Testis (tissue), 3 donors: ENCODE data around the gene TRMU. TPM values are rescaled to one million over a fixed set of nuclear protein-coding genes. Genes with fewer than 3 reads are reported as not detected.

Source experiments
- DNase-seq: peaks from one replicate; pipeline ENCODE4 v3.0.0-alpha.2; 2019
- H3K27ac ChIP-seq, 2 donors: fragments of 200-600 bp; sonication (generic); one replicate each; pipeline ENCODE4 v1.5.1; 2019
- H3K27me3 ChIP-seq: fragments of 200-600 bp; sonication (generic); one replicate; pipeline ENCODE4 v1.5.1; 2019
- H3K36me3 ChIP-seq: fragments of 200-600 bp; sonication (generic); one replicate; pipeline ENCODE4 v1.5.1; 2017; ENCODE audit warnings: low read depth; ENCODE audit errors: missing control alignments
- H3K4me1 ChIP-seq: fragments of 200-600 bp; sonication (generic); one replicate; pipeline ENCODE4 v1.5.1; 2019
- H3K4me3 ChIP-seq, 2 donors: fragments of 200-600 bp; sonication (generic); one replicate each; pipeline ENCODE4 v1.5.1; 2017 to 2019
- H3K9me3 ChIP-seq: fragments of 200-600 bp; sonication (generic); one replicate; pipeline ENCODE4 v1.5.1; 2017
- CTCF ChIP-seq, 3 experiments: fragments of 450-650 bp in 2 of 3; fragments of 200-600 bp in 1 of 3; sonication (generic) in 1 of 3; IDR thresholded peaks; one replicate each; pipeline ENCODE4 v1.5.1; 2016 to 2019; ENCODE audit warnings: antibody characterized with exemption in 3 of 3, mild to moderate bottlenecking in 2 of 3, moderate library complexity in 1 of 3
- POLR2A ChIP-seq: fragments of 450-650 bp; IDR thresholded peaks from one replicate; pipeline ENCODE4 v1.6.1; 2017; ENCODE audit warnings: antibody characterized with exemption, mild to moderate bottlenecking, moderate library complexity
- WGBS, 2 donors: methylation state at CpG; one replicate each; pipeline ENCODE4 v1.1.5; 2018; 5-methylcytosine and 5-hydroxymethylcytosine counted together
- intact Hi-C: fragments of 100-400 bp; cut with DNase I; formaldehyde crosslinking; loops from one replicate; pipeline ENCODE4 v1.15.1; 2023; ENCODE audit warnings: low total_unique reads
- polyA plus RNA-seq: library from polyadenylated mRNA; stranded (reverse); fragments of 350-450 nt; fragmentation: Illumina TruSeq; extraction: RNeasy Lipid Tissue Mini Kit (QIAGEN cat#74804); gene quantifications from one replicate; pipeline ENCODE4 v1.2.3, GENCODE V29; 2014; ENCODE audit warnings: low read depth, low replicate concordance; ENCODE audit not compliant: insufficient read depth
- total RNA-seq, 2 donors: library from RNA; depleted of rRNA; stranded (reverse); fragments of >200 nt; gene quantifications; one replicate each; pipeline ENCODE4 v1.2.3, GENCODE V29; 2016

TRMU gene
- total and polyA plus RNA-seq, 3 donors from 2014 or later = 24.8 to 63.5 (median 57.3) TPM

DNA sequence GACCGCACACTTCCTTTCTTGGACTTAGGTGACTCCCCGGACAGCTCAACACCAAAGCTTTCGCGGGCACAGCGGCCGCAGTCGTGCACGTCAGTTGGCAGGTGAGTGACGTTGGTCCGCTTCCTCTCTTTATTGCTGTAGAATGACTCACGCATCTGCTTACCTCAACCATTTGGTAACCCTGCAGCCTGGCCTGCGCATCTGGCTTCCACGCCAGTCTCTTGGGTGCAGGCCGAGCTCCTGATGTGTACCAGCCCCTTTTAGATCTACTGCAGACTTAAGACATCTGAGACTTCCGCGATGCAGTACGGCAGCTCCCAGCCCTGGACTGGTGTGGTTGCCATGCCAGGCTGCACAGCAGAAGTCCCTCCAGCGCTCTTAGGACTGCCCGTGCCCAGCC, 12.4 kb upstream of the TRMU start:
- no peak for TF ChIP-seq CTCF (IDR thresholded peaks at IDR 0.05)
- no peak for TF ChIP-seq POLR2A

DNA sequence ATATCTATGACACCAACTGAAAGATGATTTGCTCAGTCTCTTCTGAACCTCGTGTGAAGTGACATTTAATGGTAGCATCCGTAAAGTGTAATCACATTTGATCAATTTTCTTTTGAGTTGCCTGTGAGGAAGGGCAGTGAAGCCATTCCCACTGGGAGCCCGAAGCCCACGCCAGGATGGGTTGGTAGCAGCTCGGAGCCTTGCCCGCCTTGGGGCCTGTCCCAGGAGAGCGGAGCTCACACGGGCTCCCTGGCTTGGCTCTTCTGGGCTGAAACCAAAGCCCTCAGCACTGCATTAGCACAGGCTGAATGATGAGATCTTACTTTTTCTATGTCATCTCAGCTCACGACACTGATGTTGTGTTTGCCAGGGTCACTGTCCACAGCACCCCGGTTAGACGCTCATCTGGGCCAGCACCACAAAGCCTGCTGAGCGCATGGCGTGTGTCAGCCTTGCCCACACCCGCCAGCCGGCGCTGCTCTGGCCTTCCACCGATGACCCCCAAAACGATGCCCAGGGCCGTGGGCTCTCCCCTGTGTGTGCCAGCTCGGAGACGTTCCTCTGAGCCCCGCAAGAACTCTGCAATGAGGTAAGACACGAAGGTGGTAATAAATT, 9.3 kb upstream of the TRMU start:
- intact Hi-C loops = no loop called here
- 92 to 96% methylated on average over 21 to 23 of the region's 23 CpGs for WGBS, 2 donors

More for the DNA sequence above, 12.4 kb upstream of the TRMU start:
- Histone ChIP-seq H3K4me3 (no peak overlapping the region), H3K27me3 (no peaks in the 10 kb centered on the region), H3K9me3 (no peaks in the 10 kb centered on the region), H3K27ac (no peak overlapping the region), H3K36me3 (no peaks in the 10 kb centered on the region), H3K4me1 (peaks cover 4% of the 10 kb centered on the region)
- no peak for DNase-seq
- intact Hi-C loops = no loop called here
- 96 to 99% methylated on average over 15 to 19 of the region's 19 CpGs for WGBS, 2 donors

GRCh38 chr22:46327691-46328465, 7.6 kb upstream of the TRMU start:
- Histone ChIP-seq H3K36me3 (no peaks in the 10 kb centered on the region), H3K27me3 (no peaks in the 10 kb centered on the region)

More for the DNA sequence above, 9.3 kb upstream of the TRMU start:
- no peak for DNase-seq
- TF ChIP-seq CTCF (IDR thresholded peaks at IDR 0.05) (no peak), POLR2A (no peak)
- no peaks in the 10 kb centered on the region for H3K27me3 ChIP-seq
- H3K27ac ChIP-seq = no peak overlapping the region
- H3K4me3 ChIP-seq = no peak overlapping the region
- no peaks in the 10 kb centered on the region for H3K36me3 ChIP-seq
- no peaks in the 10 kb centered on the region for H3K4me1 ChIP-seq
- no peaks in the 10 kb centered on the region for H3K9me3 ChIP-seq

DNA sequence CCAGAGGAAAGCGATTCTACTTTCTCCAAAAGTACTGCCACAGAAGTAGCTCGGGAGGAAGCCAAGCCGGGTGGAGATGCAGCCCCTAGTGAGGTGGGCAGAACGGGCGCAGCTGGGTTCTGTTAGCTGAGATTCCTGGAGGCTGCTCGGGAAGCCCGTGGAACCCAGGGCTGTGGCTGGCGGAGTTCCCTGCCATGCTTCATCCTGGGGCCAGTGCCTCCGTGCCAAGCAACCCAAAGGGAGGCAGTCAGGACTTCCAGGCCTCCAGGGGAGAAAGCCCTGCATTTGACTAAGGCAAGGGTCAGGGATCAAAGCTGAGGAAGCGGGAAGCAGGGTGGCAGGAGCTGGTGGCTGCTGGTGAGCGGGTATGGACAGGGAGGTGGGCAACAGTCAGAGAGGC, 6.7 kb upstream of the TRMU start:
- H3K27me3 ChIP-seq = no peaks in the 10 kb centered on the region
- H3K36me3 ChIP-seq = no peaks in the 10 kb centered on the region
- TF ChIP-seq POLR2A (no peak), CTCF (IDR thresholded peaks at IDR 0.05) (no peak)
- WGBS, 2 donors = 92 to 95% methylated on average over 11 of the region's 11 CpGs
- DNase-seq = no peak
- H3K4me3 ChIP-seq = no peak overlapping the region
- intact Hi-C loops = no loop called here
- no peaks in the 10 kb centered on the region for H3K4me1 ChIP-seq
- no peaks in the 10 kb centered on the region for H3K9me3 ChIP-seq
- no peak overlapping the region for H3K27ac ChIP-seq

More at GRCh38 chr22:46327691-46328465, 7.6 kb upstream of the TRMU start:
- WGBS, 2 donors = 93 to 95% methylated on average over 10 to 13 of the region's 13 CpGs
- intact Hi-C loops = no loop called here
- no peaks in the 10 kb centered on the region for H3K4me1 ChIP-seq
- H3K9me3 ChIP-seq = no peaks in the 10 kb centered on the region
- H3K4me3 ChIP-seq = no peak overlapping the region
- TF ChIP-seq CTCF (IDR thresholded peaks at IDR 0.05) (no peak), POLR2A (no peak)
- no peak overlapping the region for H3K27ac ChIP-seq
- no peak for DNase-seq
